GM06990 (cell line): ENCODE measurements around the gene CD4.
A peak's percentile ranks its signal among the peaks of the same experiment; 100 is the strongest.
"Not testable (repeated sequence)": the region's sequence is repeated elsewhere in the genome, so short reads cannot be mapped to it uniquely, and the experiment has no call there.

Experiments
- DNase-seq: peaks from one replicate; pipeline ENCODE4 v3.0.0-alpha.2; 2011; ENCODE audit not compliant: insufficient read length; ENCODE audit errors: extremely low read depth
- H3K27me3 ChIP-seq: replicated peaks from 2 replicates; pipeline ENCODE4 v1.6.0; 2011; ENCODE audit warnings: low read length; ENCODE audit not compliant: control insufficient read depth, insufficient read depth
- H3K36me3 ChIP-seq: 2 replicates; pipeline ENCODE4 v1.5.1; 2011; ENCODE audit warnings: low read length; ENCODE audit not compliant: control insufficient read depth, insufficient read depth
- H3K4me3 ChIP-seq: replicated peaks from 2 replicates; pipeline ENCODE4 v1.5.1; 2011; ENCODE audit warnings: low read depth, mild to moderate bottlenecking, control low read depth, low read length
- CTCF ChIP-seq: IDR thresholded peaks from 2 replicates; pipeline ENCODE4 v1.5.1; 2011; ENCODE audit warnings: low read length, control low read depth, mild to moderate bottlenecking, inconsistent platforms; ENCODE audit not compliant: insufficient read depth, poor library complexity, severe bottlenecking

The CD4 gene

GRCh38 chr12:6868211-6869048 is 79.1 kb downstream of the CD4 start:
- no peak for DNase-seq
- H3K36me3 ChIP-seq, result peaks cover 29% of the 10 kb centered on the region
- no peaks in the 10 kb centered on the region for H3K27me3 ChIP-seq
- H3K4me3 ChIP-seq, result peak overlapping the region; percentile 72
- TF ChIP-seq CTCF, result peak; percentile 17

DNA sequence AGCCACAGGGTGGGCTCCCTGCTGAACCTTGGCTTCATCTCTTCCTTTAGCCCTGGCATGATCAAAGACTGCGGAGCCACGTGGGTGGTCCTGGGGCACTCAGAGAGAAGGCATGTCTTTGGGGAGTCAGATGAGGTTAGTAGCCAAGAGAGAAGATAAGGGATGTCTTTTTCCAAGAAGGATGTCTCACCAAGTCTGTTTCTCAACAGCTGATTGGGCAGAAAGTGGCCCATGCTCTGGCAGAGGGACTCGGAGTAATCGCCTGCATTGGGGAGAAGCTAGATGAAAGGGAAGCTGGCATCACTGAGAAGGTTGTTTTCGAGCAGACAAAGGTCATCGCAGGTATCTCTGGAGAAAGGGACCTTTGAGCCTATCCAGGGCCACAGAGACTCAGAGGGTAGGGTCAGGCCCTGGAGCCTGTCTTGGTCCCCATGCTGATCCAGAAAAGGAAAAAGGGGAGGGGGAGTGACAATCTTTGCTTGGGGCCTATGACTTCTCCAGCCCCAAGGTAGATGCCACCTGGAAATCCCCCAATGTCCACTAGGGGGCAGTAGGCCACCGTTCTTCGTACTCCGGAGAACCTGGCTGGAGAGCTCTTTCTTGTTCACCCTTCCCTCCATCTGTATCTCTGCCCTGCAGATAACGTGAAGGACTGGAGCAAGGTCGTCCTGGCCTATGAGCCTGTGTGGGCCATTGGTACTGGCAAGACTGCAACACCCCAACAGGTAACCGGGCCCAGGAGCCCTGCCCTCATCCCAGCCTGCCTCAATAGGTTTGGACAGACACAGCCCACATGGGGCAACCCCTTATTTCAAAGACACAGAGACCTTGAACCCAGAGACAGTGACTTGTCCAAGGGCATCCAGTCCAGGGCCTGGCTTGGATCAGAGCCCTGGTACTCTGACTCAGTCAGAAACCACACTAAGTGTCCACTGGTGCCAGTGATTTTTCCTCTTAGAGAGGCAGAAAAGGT is 80.0 kb downstream of the CD4 start:
- H3K36me3 ChIP-seq, result peaks cover 25% of the 10 kb centered on the region

GRCh38 chr12:6870304-6870703 is 81.0 kb downstream of the CD4 start:
- peaks cover 22% of the 10 kb centered on the region for H3K36me3 ChIP-seq
- H3K27me3 ChIP-seq, H3K4me3 ChIP-seq, DNase-seq: not testable (repeated sequence)

More for the DNA sequence above, 80.0 kb downstream of the CD4 start:
- Histone ChIP-seq H3K27me3 (no peaks in the 10 kb centered on the region), H3K4me3 (peak overlapping the region; percentile 72)
- DNase-seq, result peak; percentile 48
- TF ChIP-seq CTCF, result peak; percentile 89
